H1 (cell line): ENCODE measurements around the gene CLEC16A. TPM values are rescaled to one million over a fixed set of nuclear protein-coding genes. Genes with fewer than 3 reads are reported as not detected.

ENCODE experiments used
- CTCF ChIA-PET: fragments of 300-600 bp; sonication (Branson Sonifier 250); formaldehyde crosslinking; loops from one replicate; lab custom pipeline; 2021; ENCODE audit not compliant: partially characterized antibody; lab: Charles Lee
- POLR2A ChIA-PET: fragments of 300-600 bp; sonication (Branson Sonifier 250); formaldehyde crosslinking; loops from one replicate; lab custom pipeline; 2021; ENCODE audit warnings: inconsistent platforms; ENCODE audit not compliant: partially characterized antibody; lab: Charles Lee
- DNase-seq, 2 experiments: peaks; one replicate each; pipeline versions ENCODE4 v3.0.0 to v3.0.0-alpha.2; 2010 to 2022; ENCODE audit warnings: low spot score in 2 of 2, low read depth in 1 of 2, mixed read lengths in 1 of 2
- FAIRE-seq: peaks from 2 replicates; lab custom pipeline; 2011; peaks lifted over from hg19 to GRCh38; lab: Jason Lieb, UNC
- H2AFZ ChIP-seq: 2 replicates; pipeline ENCODE4 v1.8.1; 2012; ENCODE audit warnings: low read length, inconsistent platforms
- H2AK5ac ChIP-seq: 2 replicates; pipeline ENCODE4 v1.6.1; 2013; ENCODE audit warnings: low read depth, low read length
- H2BK120ac ChIP-seq: replicated peaks from 2 replicates; pipeline ENCODE3; 2013; ENCODE audit warnings: low read depth, low read length, inconsistent platforms
- H2BK12ac ChIP-seq: 2 replicates; pipeline ENCODE4 v1.6.1; 2013; ENCODE audit warnings: low read depth, low read length
- H2BK15ac ChIP-seq: 2 replicates; pipeline ENCODE4 v1.6.1; 2013; ENCODE audit warnings: low read length
- H2BK20ac ChIP-seq: 2 replicates; pipeline ENCODE4 v1.6.1; 2013; ENCODE audit warnings: low read length
- H2BK5ac ChIP-seq: 2 replicates; pipeline ENCODE4 v1.6.1; 2013; ENCODE audit warnings: low read depth, low read length
- H3K14ac ChIP-seq: 2 replicates; pipeline ENCODE4 v1.6.1; 2013; ENCODE audit warnings: inconsistent platforms; ENCODE audit not compliant: insufficient read length
- H3K18ac ChIP-seq: 2 replicates; pipeline ENCODE4 v1.6.1; 2013; ENCODE audit warnings: low read length; ENCODE audit errors: extremely low read depth
- H3K23ac ChIP-seq: 2 replicates; pipeline ENCODE4 v1.6.1; 2013; ENCODE audit warnings: inconsistent platforms; ENCODE audit not compliant: insufficient read length
- H3K23me2 ChIP-seq: 2 replicates; pipeline ENCODE4 v1.6.1; 2013; ENCODE audit warnings: low read depth, low read length
- H3K27ac ChIP-seq: 2 replicates; pipeline ENCODE4 v1.6.1; 2011; ENCODE audit warnings: low read depth, low read length, inconsistent platforms
- H3K27me3 ChIP-seq, 4 experiments: replicated peaks in 1 of 4; 1 replicate in 1 of 4; 2 replicates in 3 of 4; pipeline versions ENCODE4 v1.6.1 to v1.8.1; 2011 to 2013; ENCODE audit warnings: low read length in 3 of 4, mild to moderate bottlenecking in 3 of 4, inconsistent platforms in 2 of 4, mixed read lengths in 2 of 4, moderate library complexity in 1 of 4; ENCODE audit not compliant: control insufficient read depth in 3 of 4, insufficient read depth in 3 of 4; ENCODE audit errors: extremely low read depth in 1 of 4
- H3K36me3 ChIP-seq, 4 experiments: 2 replicates each; pipeline versions ENCODE4 v1.6.1 to v1.8.1; 2011 to 2013; ENCODE audit warnings: mild to moderate bottlenecking in 4 of 4, low read length in 3 of 4, moderate library complexity in 2 of 4, control low read depth in 1 of 4, inconsistent platforms in 1 of 4; ENCODE audit not compliant: insufficient read depth in 4 of 4, control insufficient read depth in 2 of 4
- H3K4ac ChIP-seq: replicated peaks from 2 replicates; pipeline ENCODE3; 2013; ENCODE audit warnings: low read length, low read depth, mixed read lengths, inconsistent platforms; ENCODE audit not compliant: insufficient read length
- H3K4me1 ChIP-seq, 4 experiments: replicated peaks in 1 of 4; 1 replicate in 1 of 4; 2 replicates in 3 of 4; pipeline versions ENCODE4 v1.6.1 to v1.8.1; 2011 to 2013; ENCODE audit warnings: low read length in 3 of 4, inconsistent platforms in 2 of 4, mixed read lengths in 1 of 4; ENCODE audit not compliant: insufficient read depth in 4 of 4, control insufficient read depth in 3 of 4
- H3K4me2 ChIP-seq, 2 experiments: 2 replicates each; pipeline versions ENCODE4 v1.6.1 to v1.8.1; 2011 to 2013; ENCODE audit warnings: low read depth in 2 of 2, low read length in 2 of 2, control low read depth in 1 of 2, inconsistent platforms in 1 of 2, mild to moderate bottlenecking in 1 of 2; ENCODE audit not compliant: insufficient read depth in 1 of 2
- H3K4me3 ChIP-seq, 4 experiments: fragments of 200-600, 300-600 bp in 1 of 4; sonication (generic), shearing (Covaris generic), sonication (Bioruptor Twin) in 1 of 4; 2 replicates each; pipeline versions ENCODE4 v1.5.1 to v1.8.1; 2011 to 2016; ENCODE audit warnings: low read length in 4 of 4, low read depth in 3 of 4, control low read depth in 2 of 4, inconsistent platforms in 2 of 4, mild to moderate bottlenecking in 2 of 4, mixed read lengths in 1 of 4, moderate library complexity in 1 of 4; ENCODE audit not compliant: insufficient read depth in 2 of 4; ENCODE audit errors: extremely low read depth in 1 of 4
- H3K56ac ChIP-seq: replicated peaks from 2 replicates; pipeline ENCODE3; 2013; ENCODE audit warnings: low read depth, mild to moderate bottlenecking, mixed read lengths, low read length, inconsistent platforms; ENCODE audit not compliant: insufficient read length
- H3K79me1 ChIP-seq: 2 replicates; pipeline ENCODE4 v1.6.1; 2013; ENCODE audit warnings: low read depth, low read length, control low read depth
- H3K79me2 ChIP-seq, 2 experiments: 2 replicates each; pipeline versions ENCODE4 v1.6.1 to v1.8.1; 2012 to 2013; ENCODE audit warnings: low read length in 2 of 2, mild to moderate bottlenecking in 2 of 2, inconsistent platforms in 1 of 2; ENCODE audit not compliant: insufficient read depth in 2 of 2, control insufficient read depth in 1 of 2
- H3K9ac ChIP-seq, 4 experiments: replicated peaks in 1 of 4; 1 replicate in 1 of 4; 2 replicates in 3 of 4; pipeline versions ENCODE4 v1.6.1 to v1.8.1; 2011 to 2013; ENCODE audit warnings: low read depth in 3 of 4, low read length in 3 of 4, control low read depth in 2 of 4, mild to moderate bottlenecking in 2 of 4, moderate library complexity in 2 of 4, inconsistent platforms in 1 of 4; ENCODE audit errors: extremely low read depth in 1 of 4
- H3K9me3 ChIP-seq, 2 experiments: 2 replicates each; pipeline versions ENCODE4 v1.6.1 to v1.8.1; 2012 to 2013; ENCODE audit warnings: mild to moderate bottlenecking in 2 of 2, moderate library complexity in 2 of 2, control low read depth in 1 of 2, inconsistent platforms in 1 of 2, low read depth in 1 of 2, low read length in 1 of 2, mixed read lengths in 1 of 2; ENCODE audit not compliant: insufficient read depth in 2 of 2
- H4K20me1 ChIP-seq, 2 experiments: replicated peaks in 1 of 2; 2 replicates each; pipeline versions ENCODE3 to v1.8.1; 2011 to 2013; ENCODE audit warnings: inconsistent platforms in 2 of 2, low read length in 2 of 2, mild to moderate bottlenecking in 1 of 2; ENCODE audit not compliant: insufficient read depth in 2 of 2, control insufficient read depth in 1 of 2
- H4K5ac ChIP-seq: 2 replicates; pipeline ENCODE4 v1.6.1; 2013; ENCODE audit warnings: low read length, low read depth, mixed read lengths, inconsistent platforms; ENCODE audit not compliant: insufficient read length
- H4K8ac ChIP-seq: 2 replicates; pipeline ENCODE4 v1.8.0; 2013; ENCODE audit warnings: mild to moderate bottlenecking, moderate library complexity, low read length, inconsistent platforms; ENCODE audit not compliant: insufficient read depth; ENCODE audit errors: extremely low read depth
- H4K91ac ChIP-seq: replicated peaks from 2 replicates; pipeline ENCODE3; 2013; ENCODE audit warnings: low read length, mixed read lengths, inconsistent platforms; ENCODE audit not compliant: insufficient read length
- NANOG ChIP-seq: IDR thresholded peaks from 2 replicates; pipeline ENCODE4 v1.6.1; 2011; ENCODE audit warnings: low read length, low read depth, mild to moderate bottlenecking, inconsistent platforms; ENCODE audit not compliant: insufficient read depth, poor library complexity, severe bottlenecking
- SIRT6 ChIP-seq: IDR thresholded peaks from one replicate; pipeline ENCODE4 v1.7.1; 2012; ENCODE audit warnings: low read length, inconsistent platforms
- USF2 ChIP-seq: IDR thresholded peaks from 2 replicates; pipeline ENCODE4 v1.6.1; 2011; ENCODE audit warnings: low read length, improper control_type of control experiment
- WGBS, 2 experiments: shearing (Covaris generic) in 1 of 2; methylation state at CpG; one replicate each; pipeline versions ENCODE4 v1.1.6 to v1.1.7; 2013 to 2015; ENCODE audit warnings: low lambda C conversion rate in 2 of 2, mixed read lengths in 2 of 2, inconsistent platforms in 1 of 2, low coverage in 1 of 2, missing lambda C conversion rate in 1 of 2; ENCODE audit not compliant: insufficient replicate concordance in 2 of 2, insufficient coverage in 1 of 2, insufficient read length in 1 of 2; ENCODE audit errors: extremely low coverage in 1 of 2, missing lambda C conversion rate in 1 of 2; 5-methylcytosine and 5-hydroxymethylcytosine counted together
- polyA plus RNA-seq, 7 experiments: library from polyadenylated mRNA; depleted of rRNA in 3 of 7; stranded (reverse) in 5 of 7; unstranded in 2 of 7; fragments of >200 nt in 5 of 7; fragments of 200-250 nt in 2 of 7; gene quantifications; 1 replicate in 5 of 7; 2 replicates in 1 of 7; 4 replicates in 1 of 7; pipeline versions ENCODE4 v1.2.1 to v1.2.3, GENCODE V29; 2011 to 2013; ENCODE audit warnings: missing spikeins in 2 of 7, mixed read lengths in 2 of 7
- total RNA-seq: library from RNA; stranded (reverse); fragmentation: NEBNext Ultra II Directional; extraction: Animal tissue kit (Norgen Biotek cat#: 25700); gene quantifications from 2 replicates; pipeline ENCODE4 v1.2.1, GENCODE V29; 2021

CLEC16A gene
- total and polyA plus RNA-seq, 2 of the 8 experiments (the other 6 are each of a cell fraction or from before 2014, with no cell fraction given) = 7.6 to 19.3 TPM

- no peak overlapping the region for H4K5ac ChIP-seq
- peaks cover 0 to 4% of the 10 kb centered on the region in 2 experiments; a peak in 1 of 4 replicates for H3K79me2 ChIP-seq
- no peaks in the 10 kb centered on the region; the same call in 1 of the 2 replicates for H3K79me1 ChIP-seq
- H3K4me3 ChIP-seq = no peak overlapping the region
- no peaks in the 10 kb centered on the region for H3K27me3 ChIP-seq
- H2BK120ac ChIP-seq = no peak overlapping the region
- H3K4me1 ChIP-seq = no peaks in the 10 kb centered on the region; a peak in 1 of 7 replicates
- H2BK12ac ChIP-seq = no peak overlapping the region
- H2BK20ac ChIP-seq = no peak overlapping the region
- no peak overlapping the region for H4K8ac ChIP-seq
- no peak overlapping the region for H2BK5ac ChIP-seq
- no peak overlapping the region for H2AK5ac ChIP-seq
- H3K56ac ChIP-seq = no peak overlapping the region
- H3K14ac ChIP-seq = no peak overlapping the region
- no peak overlapping the region for H2BK15ac ChIP-seq
- POLR2A ChIA-PET = no interaction called here
- H3K4me2 ChIP-seq = no peak overlapping the region
- peaks cover 0 to 3% (median 0%) of the 10 kb centered on the region in 4 experiments; a peak in 1 of 8 replicates for H3K36me3 ChIP-seq
- no peaks in the 10 kb centered on the region for H3K9me3 ChIP-seq
- H4K20me1 ChIP-seq = peaks cover 0 to 5% of the 10 kb centered on the region in 2 experiments
- CTCF ChIA-PET = interaction anchor here (0.9 to 1.3 kb wide), 2 partner anchors 200 to 217 kb away, joined by 3 to 4 read pairs; no protein-coding TSS in a partner anchor
- 80% methylated on average over 4 of the region's 4 CpGs; no CpG with 5 or more reads in 1 of the 2 experiments for WGBS, 2 experiments
- H3K9ac ChIP-seq = no peak overlapping the region
- no peak overlapping the region for H2AFZ ChIP-seq
- no peak overlapping the region for H3K4ac ChIP-seq
- no peak overlapping the region for H3K27ac ChIP-seq
- H3K23ac ChIP-seq = no peak overlapping the region
- no peak for DNase-seq
- H3K23me2 ChIP-seq = 0 out of 2 replicates have a peak, but pooled peaks cover 4% of the 10 kb centered on the region
- H4K91ac ChIP-seq = no peak overlapping the region
- TF ChIP-seq USF2 (no peak), NANOG (no peak), SIRT6 (no peak)
- H3K18ac ChIP-seq = no peak overlapping the region
- FAIRE-seq = no peak
Measured at GRCh38 chr16:11171448-11171709, 227.0 kb downstream of the CLEC16A start.
